Neural progenitor cell (in vitro differentiated cells): ENCODE data around the gene CX3CL1. TPM values are rescaled to one million over a fixed set of nuclear protein-coding genes. Genes with fewer than 3 reads are reported as not detected.

Experiments used
- DNase-seq: peaks from one replicate; pipeline ENCODE4 v3.0.0-alpha.2; 2016; ENCODE audit warnings: low spot score
- H2AFZ ChIP-seq: fragments of 200-600 bp; sonication (generic); replicated peaks from 2 replicates; pipeline ENCODE4 v1.6.1; 2016; ENCODE audit warnings: antibody characterized with exemption
- H3F3A ChIP-seq: fragments of 200-600 bp; sonication (generic); 2 replicates; pipeline ENCODE4 v1.6.1; 2016; ENCODE audit warnings: antibody characterized with exemption, low read depth
- H3K27ac ChIP-seq: fragments of 200-600 bp; sonication (generic); 2 replicates; pipeline ENCODE4 v1.5.1; 2016; ENCODE audit warnings: mild to moderate bottlenecking
- H3K27me3 ChIP-seq: fragments of 200-600 bp; sonication (generic); 2 replicates; pipeline ENCODE4 v1.6.1; 2016; ENCODE audit warnings: mild to moderate bottlenecking, moderate library complexity
- H3K36me3 ChIP-seq: fragments of 200-600 bp; sonication (generic); 2 replicates; pipeline ENCODE4 v1.5.1; 2016
- H3K4me1 ChIP-seq: fragments of 200-600 bp; sonication (generic); 2 replicates; pipeline ENCODE4 v1.6.1; 2016; ENCODE audit warnings: mixed run types
- H3K4me2 ChIP-seq: fragments of 200-600 bp; sonication (generic); 2 replicates; pipeline ENCODE4 v1.6.1; 2016
- H3K4me3 ChIP-seq: fragments of 200-600 bp; sonication (generic); 2 replicates; pipeline ENCODE4 v1.5.1; 2016
- H3K79me2 ChIP-seq: fragments of 200-600 bp; sonication (generic); 2 replicates; pipeline ENCODE4 v1.6.1; 2016; ENCODE audit warnings: low read depth
- H3K9ac ChIP-seq: fragments of 200-600 bp; sonication (generic); 2 replicates; pipeline ENCODE4 v1.6.1; 2016
- H3K9me3 ChIP-seq: fragments of 200-600 bp; sonication (generic); 2 replicates; pipeline ENCODE4 v1.5.1; 2016; ENCODE audit warnings: low read depth
- H4K20me1 ChIP-seq: fragments of 200-600 bp; sonication (generic); 2 replicates; pipeline ENCODE4 v1.6.1; 2016; ENCODE audit warnings: low read depth
- H3K27ac Mint-ChIP-seq: 3 replicates; pipeline ENCODE4 v1.8.0; 2021; ENCODE audit warnings: mixed read lengths
- H3K27me3 Mint-ChIP-seq: 2 replicates; pipeline ENCODE4 v1.8.0; 2022; ENCODE audit warnings: low read depth, mild to moderate bottlenecking, inconsistent platforms, moderate library complexity, mixed read lengths; ENCODE audit not compliant: insufficient read depth
- H3K36me3 Mint-ChIP-seq: 3 replicates; pipeline ENCODE4 v1.8.0; 2021; ENCODE audit warnings: mixed read lengths
- H3K4me1 Mint-ChIP-seq: 3 replicates; pipeline ENCODE4 v1.8.0; 2021; ENCODE audit warnings: mixed read lengths
- H3K4me3 Mint-ChIP-seq: 3 replicates; pipeline ENCODE4 v1.8.0; 2021; ENCODE audit warnings: mild to moderate bottlenecking, moderate library complexity, mixed read lengths
- H3K9me3 Mint-ChIP-seq: 3 replicates; pipeline ENCODE4 v1.8.0; 2020; ENCODE audit warnings: mixed read lengths
- EZH2 ChIP-seq: fragments of 200-600 bp; sonication (generic); IDR thresholded peaks from 2 replicates; pipeline ENCODE4 v1.6.1; 2017; ENCODE audit warnings: antibody characterized with exemption, mild to moderate bottlenecking, moderate library complexity
- EZH2phosphoT487 ChIP-seq: fragments of 200-600 bp; sonication (generic); IDR thresholded peaks from 2 replicates; pipeline ENCODE4 v1.6.1; 2017; ENCODE audit warnings: antibody characterized with exemption
- total RNA-seq: library from RNA; depleted of rRNA; stranded (reverse); fragments of >200 nt; gene quantifications from 2 replicates; pipeline ENCODE4 v1.2.3, GENCODE V29; 2015; ENCODE audit warnings: low replicate concordance
- TF ChIP-seq, protein P1 (sequence below): fragments of 200-600 bp; sonication (generic); IDR thresholded peaks from 2 replicates; pipeline ENCODE4 v1.5.1; 2017; ENCODE audit warnings: antibody characterized with exemption, mild to moderate bottlenecking

Gene CX3CL1
- total RNA-seq = 0.65 and 0.96 TPM in 2 replicates

DNA sequence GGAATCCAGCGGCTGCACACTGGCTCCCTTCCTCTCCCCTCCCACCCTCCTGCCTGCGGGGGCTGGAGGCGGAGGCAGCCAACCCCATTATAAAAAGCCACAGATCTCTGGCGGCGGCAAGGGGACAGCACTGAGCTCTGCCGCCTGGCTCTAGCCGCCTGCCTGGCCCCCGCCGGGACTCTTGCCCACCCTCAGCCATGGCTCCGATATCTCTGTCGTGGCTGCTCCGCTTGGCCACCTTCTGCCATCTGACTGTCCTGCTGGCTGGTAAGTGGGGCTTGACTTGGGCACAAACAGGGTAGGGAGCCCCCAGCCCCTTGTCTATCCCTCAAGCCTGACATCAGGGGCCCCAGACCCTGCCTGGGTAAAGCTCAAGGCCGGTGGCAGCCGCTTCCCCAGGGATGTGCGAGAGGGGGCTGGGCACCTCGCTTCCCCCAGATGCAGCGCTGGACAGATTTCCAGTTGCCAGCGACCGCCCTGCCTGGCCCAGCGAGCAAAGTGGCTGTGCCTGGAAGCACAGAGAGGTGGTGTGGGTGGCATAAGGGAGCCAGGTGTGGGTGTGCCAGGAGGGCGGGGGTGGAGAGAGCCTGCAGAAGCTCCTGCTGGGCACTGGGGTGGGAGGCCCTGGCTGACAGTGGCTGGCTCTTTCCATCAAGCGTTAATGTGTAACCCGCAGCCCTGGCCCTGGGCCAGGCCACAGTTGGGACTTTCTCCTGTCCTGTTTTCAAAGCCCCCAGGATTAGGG, at the start of gene CX3CL1:
Gene CX3CL1 (plus strand): TSS at position 119 of the 745 bp plus-strand sequence. CDS start 79 bp downstream, at position 198.
- DNase-seq = peak; percentile 93
- peaks cover 43% of the 10 kb centered on the region for H3K4me1 Mint-ChIP-seq
- H3K27ac Mint-ChIP-seq = peak within 1 kb of the TSS; percentile 96
- Histone ChIP-seq H3K36me3 (no peaks in the 10 kb centered on the region), H3F3A (peaks cover 2% of the 10 kb centered on the region), H3K4me2 (peak within 1 kb of the TSS; percentile 73), H3K9ac (no peak within 1 kb of the TSS), H3K9me3 (no peaks in the 10 kb centered on the region), H4K20me1 (no peaks in the 10 kb centered on the region), H2AFZ (peak within 1 kb of the TSS; percentile 80), H3K4me3 (peak within 1 kb of the TSS; percentile 32), H3K4me1 (peaks cover 28% of the 10 kb centered on the region), H3K27ac (no peak within 1 kb of the TSS), H3K79me2 (no peaks in the 10 kb centered on the region), H3K27me3 (no peaks in the 10 kb centered on the region)
- peak within 1 kb of the TSS; percentile 83 for H3K4me3 Mint-ChIP-seq
- peaks cover 8% of the 10 kb centered on the region for H3K27me3 Mint-ChIP-seq
- TF ChIP-seq EZH2 (no peak), EZH2phosphoT487 (no peak)
- TF ChIP-seq, protein P1, sequence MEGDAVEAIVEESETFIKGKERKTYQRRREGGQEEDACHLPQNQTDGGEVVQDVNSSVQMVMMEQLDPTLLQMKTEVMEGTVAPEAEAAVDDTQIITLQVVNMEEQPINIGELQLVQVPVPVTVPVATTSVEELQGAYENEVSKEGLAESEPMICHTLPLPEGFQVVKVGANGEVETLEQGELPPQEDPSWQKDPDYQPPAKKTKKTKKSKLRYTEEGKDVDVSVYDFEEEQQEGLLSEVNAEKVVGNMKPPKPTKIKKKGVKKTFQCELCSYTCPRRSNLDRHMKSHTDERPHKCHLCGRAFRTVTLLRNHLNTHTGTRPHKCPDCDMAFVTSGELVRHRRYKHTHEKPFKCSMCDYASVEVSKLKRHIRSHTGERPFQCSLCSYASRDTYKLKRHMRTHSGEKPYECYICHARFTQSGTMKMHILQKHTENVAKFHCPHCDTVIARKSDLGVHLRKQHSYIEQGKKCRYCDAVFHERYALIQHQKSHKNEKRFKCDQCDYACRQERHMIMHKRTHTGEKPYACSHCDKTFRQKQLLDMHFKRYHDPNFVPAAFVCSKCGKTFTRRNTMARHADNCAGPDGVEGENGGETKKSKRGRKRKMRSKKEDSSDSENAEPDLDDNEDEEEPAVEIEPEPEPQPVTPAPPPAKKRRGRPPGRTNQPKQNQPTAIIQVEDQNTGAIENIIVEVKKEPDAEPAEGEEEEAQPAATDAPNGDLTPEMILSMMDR = peak; percentile 38
- no peaks in the 10 kb centered on the region for H3K9me3 Mint-ChIP-seq
- peaks cover 2% of the 10 kb centered on the region for H3K36me3 Mint-ChIP-seq

DNA sequence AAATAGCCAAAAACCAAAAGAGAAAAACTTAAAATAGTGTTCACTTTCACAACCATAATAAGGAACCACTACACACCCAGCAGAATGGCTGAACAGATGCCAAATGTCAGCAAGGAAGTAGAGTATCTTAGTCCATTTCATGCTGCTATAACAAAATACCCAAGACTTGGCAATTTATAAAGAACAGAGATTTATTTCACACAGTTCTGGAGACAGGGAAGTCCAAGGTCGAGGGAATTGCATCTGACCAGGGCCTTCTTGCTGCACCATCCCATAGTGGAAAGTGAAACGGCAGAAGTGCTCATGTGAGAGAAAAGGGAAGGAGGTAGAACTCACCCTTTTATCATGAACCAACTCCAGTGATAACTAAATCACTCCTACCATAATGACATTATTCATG, 47.5 kb upstream of the CX3CL1 start:
- Mint-ChIP-seq H3K36me3 (no peaks in the 10 kb centered on the region), H3K9me3 (peaks cover 4% of the 10 kb centered on the region), H3K27ac (no peak overlapping the region), H3K4me1 (peaks cover 2% of the 10 kb centered on the region), H3K27me3 (peaks cover 2% of the 10 kb centered on the region), H3K4me3 (no peak overlapping the region)
- Histone ChIP-seq H3F3A (peaks cover 4% of the 10 kb centered on the region), H3K9me3 (peaks cover 4% of the 10 kb centered on the region), H2AFZ (no peak overlapping the region), H3K27ac (no peak overlapping the region), H3K36me3 (no peaks in the 10 kb centered on the region), H3K27me3 (no peaks in the 10 kb centered on the region), H3K79me2 (no peaks in the 10 kb centered on the region), H4K20me1 (no peaks in the 10 kb centered on the region), H3K4me2 (no peak overlapping the region), H3K4me3 (no peak overlapping the region), H3K9ac (no peak overlapping the region), H3K4me1 (no peaks in the 10 kb centered on the region)
- TF ChIP-seq, protein P1 = no peak
- TF ChIP-seq EZH2phosphoT487 (no peak), EZH2 (no peak)
- no peak for DNase-seq

DNA sequence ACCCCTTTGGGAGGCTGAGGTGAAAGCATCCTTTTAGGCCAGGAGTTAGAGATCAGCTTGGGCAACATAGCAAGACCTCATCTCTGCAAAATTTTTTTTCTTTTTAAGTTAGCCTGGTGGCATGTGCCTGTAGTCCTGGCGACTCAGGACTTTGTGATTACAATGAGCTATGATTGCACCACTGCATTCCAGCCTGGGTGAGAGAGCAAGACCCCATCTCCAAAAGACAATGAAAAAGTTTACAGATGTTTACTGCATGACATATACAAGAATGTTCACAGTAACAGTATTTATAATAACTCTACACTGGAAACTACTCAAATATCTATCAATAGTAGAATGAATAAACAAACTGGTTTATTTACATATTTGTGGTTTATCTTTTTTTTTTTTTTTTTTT, 46.8 kb upstream of the CX3CL1 start:
- Histone ChIP-seq H3K79me2 (no peaks in the 10 kb centered on the region), H2AFZ (no peak overlapping the region), H3K27ac (no peak overlapping the region), H4K20me1 (no peaks in the 10 kb centered on the region), H3K4me3 (no peak overlapping the region), H3K9ac (no peak overlapping the region), H3K27me3 (no peaks in the 10 kb centered on the region), H3K4me2 (no peak overlapping the region), H3F3A (peaks cover 4% of the 10 kb centered on the region), H3K36me3 (no peaks in the 10 kb centered on the region), H3K9me3 (peaks cover 4% of the 10 kb centered on the region), H3K4me1 (no peaks in the 10 kb centered on the region)
- H3K9me3 Mint-ChIP-seq = peaks cover 4% of the 10 kb centered on the region
- H3K27ac Mint-ChIP-seq = no peak overlapping the region
- no peak overlapping the region for H3K4me3 Mint-ChIP-seq
- TF ChIP-seq, protein P1 = no peak
- TF ChIP-seq EZH2phosphoT487 = no peak
- TF ChIP-seq EZH2 = no peak
- peaks cover 2% of the 10 kb centered on the region for H3K4me1 Mint-ChIP-seq
- no peak for DNase-seq
- H3K36me3 Mint-ChIP-seq = no peaks in the 10 kb centered on the region
- peaks cover 2% of the 10 kb centered on the region for H3K27me3 Mint-ChIP-seq
